Sigmoid colon (tissue), 4 donors: Measurements from ENCODE around the gene SGPP2.

Experiments
- POLR2A ChIP-seq, 2 donors: fragments of 450-650 bp; IDR thresholded peaks; one replicate each; pipeline ENCODE4 v1.6.1; 2016; ENCODE audit warnings: antibody characterized with exemption in 2 of 2, mild to moderate bottlenecking in 2 of 2, moderate library complexity in 2 of 2
- POLR2AphosphoS5 ChIP-seq, 4 donors: sonication (generic); formaldehyde crosslinking; IDR thresholded peaks; one replicate each; pipeline ENCODE4 v1.6.1; 2017; ENCODE audit warnings: antibody characterized with exemption in 4 of 4
- TF ChIP-seq, protein P1 (sequence below), 4 experiments: fragments of 450-650 bp in 3 of 4; fragments of 200-600 bp in 1 of 4; IDR thresholded peaks; one replicate each; pipeline ENCODE4 v1.5.1; 2016 to 2019; ENCODE audit warnings: antibody characterized with exemption in 4 of 4, mild to moderate bottlenecking in 3 of 4, moderate library complexity in 2 of 4

DNA sequence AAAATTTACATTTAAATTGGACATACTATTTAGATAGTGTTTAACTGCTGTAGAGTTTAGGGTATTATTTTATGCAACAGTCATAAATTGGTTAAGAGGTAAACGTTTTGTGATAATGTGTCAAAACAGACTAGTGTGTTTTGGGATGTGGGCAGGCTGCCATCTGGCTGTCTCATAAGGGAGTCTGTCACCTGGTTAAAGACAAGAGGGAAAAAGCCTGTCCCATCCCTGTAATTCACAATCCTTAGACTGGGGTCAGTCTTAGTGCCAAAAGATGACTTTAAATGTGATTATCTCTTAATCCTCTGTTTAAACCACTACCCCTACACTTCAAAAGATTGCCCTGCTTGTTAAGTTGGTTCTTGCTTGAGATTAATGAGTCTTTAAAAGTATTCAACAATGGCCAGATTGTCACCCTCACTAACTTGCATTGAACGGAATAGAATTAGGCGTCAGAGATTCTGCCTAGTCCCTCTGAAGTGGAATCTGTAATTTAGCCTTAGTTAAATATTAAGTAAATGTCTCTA, 59.2 kb downstream of the SGPP2 start:
- TF ChIP-seq POLR2A (IDR thresholded peaks at IDR 0.05), result no peak
- TF ChIP-seq, protein P1, sequence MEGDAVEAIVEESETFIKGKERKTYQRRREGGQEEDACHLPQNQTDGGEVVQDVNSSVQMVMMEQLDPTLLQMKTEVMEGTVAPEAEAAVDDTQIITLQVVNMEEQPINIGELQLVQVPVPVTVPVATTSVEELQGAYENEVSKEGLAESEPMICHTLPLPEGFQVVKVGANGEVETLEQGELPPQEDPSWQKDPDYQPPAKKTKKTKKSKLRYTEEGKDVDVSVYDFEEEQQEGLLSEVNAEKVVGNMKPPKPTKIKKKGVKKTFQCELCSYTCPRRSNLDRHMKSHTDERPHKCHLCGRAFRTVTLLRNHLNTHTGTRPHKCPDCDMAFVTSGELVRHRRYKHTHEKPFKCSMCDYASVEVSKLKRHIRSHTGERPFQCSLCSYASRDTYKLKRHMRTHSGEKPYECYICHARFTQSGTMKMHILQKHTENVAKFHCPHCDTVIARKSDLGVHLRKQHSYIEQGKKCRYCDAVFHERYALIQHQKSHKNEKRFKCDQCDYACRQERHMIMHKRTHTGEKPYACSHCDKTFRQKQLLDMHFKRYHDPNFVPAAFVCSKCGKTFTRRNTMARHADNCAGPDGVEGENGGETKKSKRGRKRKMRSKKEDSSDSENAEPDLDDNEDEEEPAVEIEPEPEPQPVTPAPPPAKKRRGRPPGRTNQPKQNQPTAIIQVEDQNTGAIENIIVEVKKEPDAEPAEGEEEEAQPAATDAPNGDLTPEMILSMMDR (IDR thresholded peaks at IDR 0.05), result no peak
- no peak for TF ChIP-seq POLR2AphosphoS5 (IDR thresholded peaks at IDR 0.05)
